IPS-11a (cell line): ENCODE measurements around the gene PCK1.

Experiments
- H3K4me3 ChIP-seq: one replicate; pipeline ENCODE4 v1.5.1; 2013; ENCODE audit warnings: low read depth, low read length, control low read depth

Gene PCK1

DNA sequence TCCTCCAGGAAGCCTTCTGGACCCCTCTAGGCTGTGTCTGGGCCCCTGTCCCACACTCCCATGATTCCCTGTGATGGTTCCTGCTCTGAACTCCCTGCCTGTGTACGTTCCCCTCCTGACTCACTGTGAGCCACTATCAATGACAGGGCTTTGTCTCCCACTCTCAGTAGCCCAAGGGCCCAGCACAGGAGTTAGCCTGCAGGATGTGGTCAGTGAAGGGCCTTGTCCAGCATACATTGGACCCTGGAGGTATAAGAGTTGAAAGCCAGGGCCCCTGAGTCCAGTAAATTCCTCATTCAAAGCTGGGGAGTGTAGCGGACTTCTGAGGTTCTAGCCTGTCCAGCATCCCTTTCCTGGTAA lies 40.3 kb downstream of the PCK1 start:
- no peak overlapping the region for H3K4me3 ChIP-seq

DNA sequence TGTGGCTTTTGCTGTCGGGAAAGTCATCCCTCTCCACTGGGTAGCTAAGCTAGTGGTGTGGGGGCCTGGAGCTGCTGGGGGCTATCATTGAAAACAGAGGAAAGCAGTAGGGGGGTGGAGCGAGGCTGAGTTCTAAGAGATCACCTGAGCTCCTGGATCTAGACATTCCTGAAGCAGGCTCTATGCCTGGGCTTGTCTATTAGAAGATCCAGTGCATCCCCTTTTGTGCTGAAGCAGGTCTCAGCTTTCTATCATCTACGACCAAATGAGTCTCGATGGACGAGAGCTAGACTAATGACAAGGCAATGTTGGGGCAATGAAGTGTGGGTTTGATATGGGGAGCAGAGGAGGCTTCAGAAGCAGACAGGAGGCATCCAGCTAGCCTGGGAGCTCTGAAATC lies 40.8 kb downstream of the PCK1 start:
- no peak overlapping the region for H3K4me3 ChIP-seq

DNA sequence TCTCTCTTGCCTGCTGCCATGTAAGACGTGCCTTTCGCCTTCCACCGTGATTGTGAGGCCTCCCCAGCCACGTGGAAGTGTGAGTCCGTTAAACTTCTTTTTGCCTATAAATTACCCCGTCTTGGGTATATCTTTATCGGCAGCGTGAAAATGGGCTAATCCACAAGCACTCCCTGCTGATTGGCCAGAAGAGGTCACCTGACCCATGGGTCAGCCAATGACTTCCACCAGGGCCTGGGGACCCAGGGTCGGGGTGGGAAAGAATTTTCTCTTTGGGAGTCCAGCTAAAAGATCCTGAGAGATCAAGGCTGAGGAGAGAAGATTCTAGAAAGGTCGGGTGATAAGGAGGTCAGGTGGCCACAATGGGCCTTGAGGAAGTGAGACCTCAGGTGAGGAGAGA lies 42.2 kb downstream of the PCK1 start:
- no peak overlapping the region for H3K4me3 ChIP-seq

DNA sequence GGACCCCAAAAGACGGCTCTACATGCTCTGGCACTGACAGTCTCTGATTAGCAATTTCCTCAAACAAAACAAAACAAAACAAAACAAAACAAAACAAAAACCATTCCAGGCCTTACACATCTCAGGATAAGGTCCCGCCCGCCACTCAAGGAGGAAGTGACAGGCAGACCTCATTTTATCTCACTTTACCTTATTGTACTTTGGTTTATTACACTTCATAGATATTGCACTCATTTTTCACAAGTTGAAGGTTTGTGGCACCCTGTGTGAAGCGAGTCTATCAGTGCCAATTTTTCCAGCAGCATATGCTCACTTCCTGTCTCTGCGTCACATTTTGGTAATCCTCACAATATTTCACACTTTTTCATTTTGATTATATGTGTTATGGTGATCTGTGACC lies 44.1 kb downstream of the PCK1 start:
- H3K4me3 ChIP-seq = no peak overlapping the region

DNA sequence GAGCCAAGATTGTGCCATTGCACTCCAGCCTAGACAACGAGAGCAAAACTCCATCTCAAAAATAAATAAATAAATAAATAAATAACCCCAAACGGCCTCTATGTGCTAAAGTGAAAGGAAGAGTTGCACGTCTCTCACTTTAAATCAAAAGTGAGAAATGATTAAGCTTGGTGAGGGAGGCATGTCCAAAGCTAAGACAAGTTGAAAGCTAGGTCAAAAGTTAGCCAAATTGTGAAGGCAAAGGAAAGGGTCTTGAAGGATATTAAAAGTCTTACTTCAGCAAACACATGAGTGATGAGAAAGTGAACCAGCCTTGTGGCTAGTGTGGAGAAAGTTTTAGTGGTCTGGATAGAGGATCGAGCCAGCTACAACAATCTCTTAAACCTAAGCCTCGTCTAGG lies 45.0 kb downstream of the PCK1 start:
- no peak overlapping the region for H3K4me3 ChIP-seq

DNA sequence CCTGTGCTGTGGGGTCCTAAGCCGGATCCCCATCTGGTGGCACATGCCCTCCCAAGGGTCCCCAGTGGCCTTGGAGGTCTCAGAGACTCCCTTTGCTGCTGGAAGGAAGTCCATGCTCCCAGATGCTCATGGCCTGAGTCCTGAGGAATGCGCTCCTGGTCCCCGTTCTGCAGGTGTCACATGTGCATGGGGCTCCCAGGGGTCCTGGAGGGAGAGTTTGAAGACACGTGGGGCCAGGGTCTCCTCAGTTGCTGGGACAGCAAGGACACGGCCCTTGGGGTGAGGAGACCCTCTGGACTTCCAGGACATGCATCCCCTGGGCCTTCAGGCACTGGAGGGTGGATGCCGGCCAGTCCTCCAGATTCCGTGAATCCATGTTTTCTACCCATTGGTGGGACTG lies 47.6 kb downstream of the PCK1 start:
- H3K4me3 ChIP-seq = no peak overlapping the region

DNA sequence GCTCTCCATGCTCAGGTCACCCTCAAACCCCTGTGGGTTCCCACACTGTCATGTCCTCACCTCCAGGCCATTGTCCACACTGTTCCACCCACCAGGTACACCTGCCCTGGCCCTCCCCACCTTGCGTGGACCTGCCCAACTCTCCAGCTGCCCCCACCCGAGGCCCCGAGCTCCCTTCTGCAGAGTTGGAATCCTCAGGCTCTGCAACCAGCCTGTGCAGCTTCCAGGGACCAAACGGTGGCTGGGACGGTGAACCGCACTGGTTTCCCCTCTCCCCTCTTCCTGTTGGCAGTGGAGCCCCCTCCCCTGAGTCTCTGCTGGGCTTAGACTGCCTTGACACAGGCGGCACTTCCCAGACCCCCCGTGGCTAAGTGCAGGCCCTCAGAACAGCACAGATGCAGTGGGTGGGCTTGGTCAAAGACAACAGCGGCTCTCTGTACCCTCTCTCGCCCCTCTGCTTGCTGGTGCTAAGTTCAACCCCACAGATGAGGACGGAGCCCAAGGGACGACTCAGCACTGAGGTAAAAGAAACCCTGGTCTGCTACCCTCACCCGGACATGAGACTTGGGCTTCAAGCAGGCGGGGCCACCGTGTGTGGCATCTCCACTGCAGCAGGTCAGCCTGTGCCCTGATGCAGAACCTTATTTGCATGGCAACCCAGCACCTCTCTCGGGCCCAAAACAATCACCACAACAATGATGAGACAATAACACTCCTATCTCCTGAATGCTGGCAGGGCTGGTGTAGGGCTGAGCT lies 48.4 kb downstream of the PCK1 start:
- no peak overlapping the region for H3K4me3 ChIP-seq

DNA sequence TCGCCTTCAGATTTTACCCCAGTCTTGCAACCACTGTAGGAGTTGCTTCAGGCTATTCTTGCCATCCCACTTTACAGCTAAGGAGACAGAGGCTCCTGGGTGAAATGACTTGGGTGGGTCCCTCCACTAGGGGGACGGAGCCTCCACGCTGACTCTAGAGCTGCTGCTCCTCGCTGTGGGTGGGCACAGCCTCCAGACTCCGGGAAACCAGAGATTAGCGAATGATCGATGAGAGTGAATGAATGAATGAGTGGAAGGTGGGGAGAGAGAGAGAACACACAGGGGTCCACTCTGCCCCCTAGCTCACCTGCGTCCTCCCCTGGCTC lies 48.9 kb downstream of the PCK1 start:
- no peak overlapping the region for H3K4me3 ChIP-seq

DNA sequence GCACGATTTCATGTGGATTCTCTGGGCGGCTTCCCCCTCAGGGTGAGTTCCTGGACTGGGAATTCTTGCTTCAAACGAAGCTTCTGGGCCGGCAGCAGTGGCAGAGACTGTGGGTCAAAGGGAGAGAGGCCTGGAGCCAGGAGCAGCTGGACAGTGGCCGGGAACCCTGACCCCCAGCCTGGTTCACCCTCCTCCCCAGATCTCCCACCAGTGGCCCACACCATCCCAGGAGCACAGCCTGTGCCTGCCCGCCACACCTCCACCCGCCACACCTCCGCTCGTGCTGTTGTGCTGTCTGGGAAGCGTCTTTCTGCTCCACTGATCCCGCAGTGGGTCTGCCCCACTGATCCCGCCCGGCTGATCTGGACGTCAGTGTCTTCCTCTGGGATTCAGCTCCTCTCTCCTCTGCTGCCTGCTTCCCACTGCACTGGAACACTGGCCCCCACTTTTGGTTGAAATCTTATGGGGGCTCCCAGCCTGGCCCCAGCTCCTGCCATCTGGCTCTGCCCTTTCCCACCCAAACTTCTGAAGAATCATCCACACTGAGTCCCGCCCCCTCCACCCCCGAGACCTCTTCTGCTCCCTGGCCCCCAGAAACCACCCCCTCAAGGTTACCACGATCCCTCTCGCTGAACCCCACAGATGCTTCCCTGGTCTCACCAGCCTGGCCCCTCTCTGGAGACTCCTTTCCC lies 49.5 kb downstream of the PCK1 start:
- H3K4me3 ChIP-seq = no peak overlapping the region

DNA sequence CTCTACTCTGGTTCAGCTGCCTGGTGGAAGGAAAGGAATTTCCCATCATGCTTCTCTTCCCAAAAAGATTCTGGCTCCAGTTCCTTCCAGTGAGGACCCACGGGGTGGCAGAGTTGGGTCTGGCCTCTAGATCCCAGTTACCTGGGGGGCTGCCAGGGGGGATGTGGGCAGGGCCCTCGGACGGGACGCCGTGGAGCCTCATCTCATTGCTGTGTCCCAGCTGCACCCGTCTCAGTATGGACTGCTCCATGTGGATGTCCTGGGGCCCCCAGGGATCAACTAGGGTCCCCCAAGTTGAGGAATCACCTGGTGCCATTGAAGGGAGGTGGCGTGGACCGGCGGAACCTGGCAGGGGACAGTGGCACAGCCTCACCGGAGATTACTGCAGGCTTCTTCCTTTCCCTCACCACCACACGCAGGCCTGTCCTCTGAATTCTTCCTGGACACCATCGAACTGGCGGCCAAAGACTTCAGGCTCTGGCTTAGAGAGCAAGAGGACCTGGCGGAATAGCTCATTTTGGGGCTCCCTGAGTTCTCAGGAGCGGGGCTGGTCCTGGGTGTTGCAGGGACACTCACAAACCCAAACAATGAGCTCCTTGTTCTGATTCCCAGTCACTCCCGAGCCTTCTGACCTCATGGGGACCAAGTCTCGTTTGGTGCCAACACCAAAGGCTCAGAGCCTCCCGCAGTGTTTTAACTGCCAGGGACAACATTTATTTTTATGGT lies 50.8 kb downstream of the PCK1 start:
- H3K4me3 ChIP-seq = no peak overlapping the region

DNA sequence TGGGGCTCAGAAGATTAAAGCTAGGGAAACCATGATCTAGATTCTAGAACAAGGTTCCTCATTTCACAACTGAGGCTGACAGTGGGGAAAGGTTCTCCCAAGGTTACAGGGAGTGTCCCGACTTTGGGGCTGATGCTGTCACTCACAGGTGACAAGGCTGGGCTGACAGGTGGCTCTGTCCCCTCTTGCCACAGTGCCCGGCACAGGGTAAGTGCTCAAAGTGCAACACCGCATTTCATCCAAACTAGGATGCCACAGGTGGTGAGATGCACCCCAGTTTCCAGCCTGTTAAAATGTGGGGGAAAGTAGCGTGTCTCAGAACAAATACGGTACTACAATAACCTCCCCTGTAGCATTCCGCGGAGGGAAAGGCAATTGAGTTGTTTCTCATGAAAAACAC lies 51.5 kb downstream of the PCK1 start:
- no peak overlapping the region for H3K4me3 ChIP-seq

DNA sequence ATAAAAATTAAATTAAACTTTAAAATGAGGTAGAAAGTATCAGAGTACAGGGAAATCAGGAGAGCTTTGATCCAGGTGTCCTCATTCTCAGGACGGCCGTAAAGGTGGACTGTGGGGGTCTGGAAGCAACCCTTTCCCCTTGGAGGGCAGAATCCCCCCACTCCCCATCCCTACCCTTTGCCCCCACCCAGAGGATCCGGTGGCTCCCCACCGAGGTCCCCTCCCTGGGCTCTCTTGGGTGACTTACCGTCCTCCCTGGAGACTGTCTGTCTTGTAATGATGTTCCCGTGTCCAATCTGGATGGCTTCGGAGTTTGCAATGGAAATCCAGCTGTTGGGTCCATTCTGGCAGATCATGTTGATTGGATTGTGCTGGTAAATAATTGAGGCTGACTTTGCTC lies 52.0 kb downstream of the PCK1 start:
- H3K4me3 ChIP-seq = no peak overlapping the region

DNA sequence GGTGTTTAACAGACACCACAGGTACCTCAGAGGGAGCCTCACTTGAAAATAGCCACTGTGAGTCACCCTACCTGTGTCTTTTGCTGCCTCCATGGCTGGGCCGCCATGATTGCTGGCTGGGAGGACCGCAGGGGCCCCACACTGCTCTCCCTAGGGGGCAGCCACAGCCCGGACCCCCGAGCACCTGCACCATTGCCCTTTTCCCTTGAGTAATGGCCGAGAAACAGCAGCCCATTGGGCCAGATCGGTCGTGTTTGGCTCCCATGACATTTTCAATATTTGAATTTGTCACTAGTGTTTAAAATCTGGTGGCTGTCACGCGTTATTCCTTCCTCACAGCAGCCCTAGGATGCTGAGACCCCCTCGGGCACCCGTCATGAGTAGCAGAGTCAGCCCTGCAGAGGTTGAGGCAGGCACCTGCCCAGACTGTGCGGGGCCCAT lies 52.6 kb downstream of the PCK1 start:
- no peak overlapping the region for H3K4me3 ChIP-seq

DNA sequence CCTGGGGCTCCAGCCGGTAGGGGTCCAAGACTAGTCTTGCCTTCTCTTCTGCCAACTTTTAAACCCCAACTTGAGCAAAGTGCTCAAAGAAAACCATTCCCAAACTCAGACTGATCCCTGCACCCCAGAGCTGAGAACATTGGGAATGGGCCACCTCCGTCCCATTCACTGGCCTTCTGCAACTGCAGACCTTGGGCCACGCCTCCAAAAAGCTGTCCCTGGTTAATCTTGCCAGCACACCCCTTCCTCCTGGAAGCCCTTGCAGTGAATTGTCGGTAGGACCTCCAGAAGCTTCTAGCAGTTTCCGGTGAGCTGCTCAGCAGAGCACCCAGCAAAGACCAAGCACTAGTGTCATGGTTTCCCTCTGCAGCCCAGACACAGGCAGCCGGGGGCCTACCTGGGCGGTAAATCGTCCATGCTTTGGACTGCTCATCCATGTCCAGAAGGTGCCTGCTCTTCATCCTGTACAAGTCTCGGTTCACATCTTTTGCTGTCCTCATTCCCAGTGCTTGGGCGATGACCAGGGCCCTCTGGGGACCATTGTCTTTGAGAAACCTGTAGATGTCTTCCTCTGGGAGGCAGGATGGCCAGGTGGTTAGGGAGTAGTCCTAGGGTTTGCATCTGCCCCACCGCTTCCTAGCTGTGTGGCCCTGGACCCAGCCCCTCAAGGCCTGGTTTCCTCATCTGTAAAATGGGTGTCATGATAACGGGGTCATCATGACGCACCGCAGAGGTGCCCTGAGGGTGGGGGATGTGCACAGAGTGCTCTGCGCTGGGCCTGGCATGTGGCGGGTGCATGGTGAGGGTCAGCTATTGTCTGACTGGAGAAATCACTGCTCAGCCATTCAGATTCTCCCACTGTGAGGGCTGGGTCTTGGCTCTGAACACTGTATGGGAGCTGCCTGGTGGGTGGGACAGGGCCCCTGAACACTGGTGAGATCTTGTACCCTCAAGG lies 53.9 kb downstream of the PCK1 start:
- H3K4me3 ChIP-seq = no peak overlapping the region

DNA sequence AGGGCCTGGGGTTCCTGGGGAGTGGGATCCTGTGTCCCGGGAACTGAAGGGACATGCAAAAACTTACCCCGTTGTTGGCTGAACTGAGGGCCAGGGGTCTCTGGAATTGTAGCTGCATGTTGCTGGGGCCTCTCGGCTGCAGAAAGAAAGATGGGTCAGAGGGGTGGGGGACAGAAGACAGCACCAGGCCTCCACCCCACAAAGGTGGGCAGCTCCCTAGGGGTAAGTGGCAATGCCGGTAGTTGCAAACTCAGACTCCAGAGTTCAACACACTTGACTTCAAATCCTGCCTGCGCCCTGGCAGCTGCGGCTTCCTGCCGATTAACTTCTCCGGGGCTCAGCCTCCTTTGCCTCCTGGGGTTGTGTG lies 54.5 kb downstream of the PCK1 start:
- no peak overlapping the region for H3K4me3 ChIP-seq

DNA sequence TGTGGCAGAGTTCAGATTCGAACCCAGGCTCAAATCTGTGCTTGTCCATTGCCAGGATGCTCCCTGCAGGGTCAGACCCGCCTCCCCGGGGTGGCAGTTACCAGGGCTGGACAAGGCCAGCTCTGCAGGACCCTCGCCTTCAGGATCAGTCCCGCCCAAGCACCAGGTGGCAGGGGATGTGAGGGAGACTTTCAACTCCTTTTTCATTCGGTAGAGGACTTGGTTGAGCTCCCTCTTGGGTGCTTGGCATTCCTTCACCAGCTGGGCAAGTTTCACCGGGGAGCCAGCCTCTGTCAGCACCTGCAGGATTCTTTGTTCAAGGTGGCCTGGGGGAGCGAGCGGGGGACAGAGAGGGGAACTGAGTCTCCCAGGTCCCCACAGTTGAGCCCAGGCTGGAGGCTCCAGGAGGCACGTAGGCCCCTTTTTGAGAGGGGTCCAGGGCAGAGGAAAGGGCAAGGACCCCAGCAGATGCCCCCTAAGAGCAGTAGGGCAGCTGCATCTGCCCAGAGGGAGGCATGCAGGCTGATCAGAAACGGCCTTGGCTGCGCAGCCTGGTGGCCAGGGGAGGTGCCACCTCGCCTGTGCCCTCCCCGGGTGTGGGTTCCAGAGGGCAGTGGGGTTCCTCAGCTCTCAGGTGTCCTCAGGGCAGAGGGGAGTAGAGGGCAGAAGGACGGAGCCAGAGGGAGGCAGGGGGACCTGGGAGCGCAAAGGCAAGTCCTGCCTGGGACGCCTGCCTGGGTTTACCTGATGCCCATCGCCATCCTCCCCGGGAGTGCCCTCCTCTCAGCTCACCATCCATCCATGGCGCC lies 55.4 kb downstream of the PCK1 start:
- no peak overlapping the region for H3K4me3 ChIP-seq

DNA sequence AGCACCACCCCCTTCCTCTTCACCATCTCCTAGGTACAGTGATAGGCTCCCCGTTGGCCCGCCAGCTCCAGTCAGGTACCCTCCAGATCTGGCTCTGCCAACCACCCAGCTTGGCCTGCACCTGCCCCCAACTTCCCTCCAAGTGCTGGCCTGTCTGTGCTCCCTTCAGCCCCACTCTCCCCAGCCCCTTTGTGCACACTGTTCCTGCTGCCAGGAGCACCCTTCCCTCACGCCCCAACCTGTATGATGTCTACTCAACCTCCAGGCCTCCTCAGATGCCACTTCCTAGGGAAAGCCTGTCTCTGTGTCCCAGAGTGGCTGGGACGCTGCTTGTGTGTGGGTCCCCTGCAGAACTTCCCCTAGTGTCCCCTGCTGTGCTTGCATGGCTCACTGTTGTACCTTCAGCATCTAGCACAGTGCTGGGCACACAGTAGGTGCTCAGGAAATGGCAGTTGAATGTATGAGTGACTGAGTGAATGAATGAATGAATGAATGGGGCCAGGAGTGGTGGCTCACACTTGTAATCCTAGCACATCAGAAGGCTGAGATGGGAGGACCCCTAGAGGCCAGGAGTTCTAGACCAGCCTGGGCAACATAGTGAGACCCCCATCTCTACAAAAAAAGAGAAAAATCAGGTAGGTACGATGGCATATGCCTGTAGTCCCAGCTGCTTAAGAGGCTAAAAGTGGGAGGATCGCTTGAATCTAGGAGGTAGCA lies 56.3 kb downstream of the PCK1 start:
- H3K4me3 ChIP-seq = no peak overlapping the region
